ENCODE measurements around the gene PSIP1.

DNA sequence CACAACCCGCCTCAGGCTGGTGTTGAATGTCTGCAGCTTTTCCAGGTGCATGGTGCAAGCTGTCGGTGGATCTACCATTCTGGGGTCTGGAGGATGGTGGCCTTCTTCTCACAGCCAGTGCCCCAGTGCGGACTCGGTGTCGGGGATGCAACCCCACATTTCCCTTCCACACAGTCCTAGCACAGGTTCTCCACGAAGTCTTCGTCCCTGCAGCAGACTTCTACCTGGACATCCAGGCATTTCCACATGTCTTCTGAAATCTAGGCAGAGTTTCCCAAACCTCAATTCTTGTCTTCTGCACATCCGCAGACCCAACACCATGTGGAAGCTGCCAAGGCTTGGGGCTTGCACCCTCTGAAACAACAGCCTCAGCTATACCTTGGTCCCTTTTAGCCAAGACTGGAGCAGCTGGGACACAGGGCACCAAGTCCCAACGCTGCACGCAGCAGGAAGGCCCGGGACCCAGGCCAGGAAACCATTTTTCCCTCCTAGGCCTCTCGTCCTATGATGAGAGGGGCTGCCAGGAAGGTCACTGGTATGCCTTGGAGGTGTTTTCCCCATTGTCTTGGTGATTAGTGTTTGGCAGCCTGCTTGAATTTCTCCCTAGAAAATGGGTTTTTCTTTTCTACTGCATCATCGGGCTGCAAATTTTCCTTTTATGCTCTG is 18.2 kb downstream of the PSIP1 start:
- TF ChIP-seq, protein P1, sequence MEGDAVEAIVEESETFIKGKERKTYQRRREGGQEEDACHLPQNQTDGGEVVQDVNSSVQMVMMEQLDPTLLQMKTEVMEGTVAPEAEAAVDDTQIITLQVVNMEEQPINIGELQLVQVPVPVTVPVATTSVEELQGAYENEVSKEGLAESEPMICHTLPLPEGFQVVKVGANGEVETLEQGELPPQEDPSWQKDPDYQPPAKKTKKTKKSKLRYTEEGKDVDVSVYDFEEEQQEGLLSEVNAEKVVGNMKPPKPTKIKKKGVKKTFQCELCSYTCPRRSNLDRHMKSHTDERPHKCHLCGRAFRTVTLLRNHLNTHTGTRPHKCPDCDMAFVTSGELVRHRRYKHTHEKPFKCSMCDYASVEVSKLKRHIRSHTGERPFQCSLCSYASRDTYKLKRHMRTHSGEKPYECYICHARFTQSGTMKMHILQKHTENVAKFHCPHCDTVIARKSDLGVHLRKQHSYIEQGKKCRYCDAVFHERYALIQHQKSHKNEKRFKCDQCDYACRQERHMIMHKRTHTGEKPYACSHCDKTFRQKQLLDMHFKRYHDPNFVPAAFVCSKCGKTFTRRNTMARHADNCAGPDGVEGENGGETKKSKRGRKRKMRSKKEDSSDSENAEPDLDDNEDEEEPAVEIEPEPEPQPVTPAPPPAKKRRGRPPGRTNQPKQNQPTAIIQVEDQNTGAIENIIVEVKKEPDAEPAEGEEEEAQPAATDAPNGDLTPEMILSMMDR (IDR thresholded peaks at IDR 0.05) = no peak
- no peak for TF ChIP-seq POLR2A (IDR thresholded peaks at IDR 0.05)
